KOPT-K1 (cell line): ENCODE results near the gene NRF1.
"Not testable (repeated sequence)": the region's sequence is repeated elsewhere in the genome, so short reads cannot be mapped to it uniquely, and the experiment has no call there.

ENCODE experiments used
- H3K27ac ChIP-seq: fragments of 200-600 bp; sonication (generic); 2 replicates; pipeline ENCODE4 v1.5.1; 2016; ENCODE audit warnings: antibody characterized with exemption, mild to moderate bottlenecking, low read depth, low read length; ENCODE audit not compliant: poor library complexity, severe bottlenecking
- H3K36me3 ChIP-seq: fragments of 200-600 bp; sonication (generic); 2 replicates; pipeline ENCODE4 v1.5.1; 2017; ENCODE audit warnings: antibody characterized with exemption, mild to moderate bottlenecking, low read length, moderate library complexity; ENCODE audit not compliant: insufficient read depth
- H3K9me3 ChIP-seq: fragments of 200-600 bp; sonication (generic); 2 replicates; pipeline ENCODE4 v1.5.1; 2017; ENCODE audit warnings: antibody characterized with exemption, low read length, mild to moderate bottlenecking; ENCODE audit not compliant: insufficient read depth, poor library complexity, severe bottlenecking

NRF1 gene

GRCh38 chr7:129650056-129650758 lies 38.7 kb downstream of the NRF1 start:
- no peak overlapping the region for H3K27ac ChIP-seq
- 0 out of 2 replicates have a peak, but pooled peaks cover 7% of the 10 kb centered on the region for H3K36me3 ChIP-seq
- no peaks in the 10 kb centered on the region for H3K9me3 ChIP-seq

DNA sequence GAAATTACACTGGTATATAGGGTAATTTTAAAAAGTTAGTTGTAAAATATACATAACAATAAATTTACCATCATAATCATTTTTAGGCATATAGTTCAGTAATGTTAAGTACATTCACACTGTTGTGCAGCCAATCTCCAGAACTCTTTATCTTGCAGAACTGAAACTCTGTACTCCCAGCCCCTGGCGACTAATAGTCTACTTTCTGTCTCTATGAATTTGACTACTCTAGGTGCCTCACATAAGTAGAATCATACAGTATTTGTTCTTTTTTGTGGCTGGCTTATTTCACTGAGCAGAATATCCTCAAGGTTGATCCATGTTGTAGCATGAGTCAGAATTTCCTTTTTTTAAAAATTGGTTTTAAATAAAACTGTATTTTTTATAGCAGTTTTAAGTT lies 41.4 kb downstream of the NRF1 start:
- no peak overlapping the region for H3K27ac ChIP-seq
- H3K36me3 ChIP-seq, result peaks cover 15% of the 10 kb centered on the region
- H3K9me3 ChIP-seq, result no peaks in the 10 kb centered on the region

- Histone ChIP-seq H3K9me3 (peaks cover 26% of the 10 kb centered on the region), H3K36me3 (peaks cover 44% of the 10 kb centered on the region), H3K27ac (no peak overlapping the region)
Measured at GRCh38 chr7:129655811-129656210, 44.3 kb downstream of the NRF1 start.

DNA sequence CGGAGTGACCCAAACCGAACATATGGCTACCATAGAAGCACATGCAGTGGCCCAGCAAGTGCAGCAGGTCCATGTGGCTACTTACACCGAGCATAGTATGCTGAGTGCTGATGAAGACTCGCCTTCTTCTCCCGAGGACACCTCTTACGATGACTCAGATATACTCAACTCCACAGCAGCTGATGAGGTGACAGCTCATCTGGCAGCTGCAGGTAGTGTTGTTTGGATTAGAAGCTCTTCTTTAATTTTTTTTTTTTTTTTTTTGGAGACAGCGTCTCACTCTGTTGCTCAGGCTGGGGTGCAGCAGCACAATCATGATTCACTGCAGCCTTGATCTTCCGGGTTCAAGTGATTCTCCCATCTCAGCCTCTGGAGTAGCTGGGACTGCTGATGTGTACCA lies 45.8 kb downstream of the NRF1 start:
- peaks cover 59% of the 10 kb centered on the region for H3K36me3 ChIP-seq

GRCh38 chr7:129659907-129660306 lies 48.4 kb downstream of the NRF1 start:
- H3K36me3 ChIP-seq, result peaks cover 61% of the 10 kb centered on the region
- not testable (repeated sequence) for H3K27ac ChIP-seq
- H3K9me3 ChIP-seq, result peaks cover 43% of the 10 kb centered on the region

More for the DNA sequence above, 45.8 kb downstream of the NRF1 start:
- Histone ChIP-seq H3K27ac (no peak overlapping the region), H3K9me3 (peaks cover 41% of the 10 kb centered on the region)

- peaks cover 43% of the 10 kb centered on the region for H3K9me3 ChIP-seq
- H3K36me3 ChIP-seq, result peaks cover 66% of the 10 kb centered on the region
- H3K27ac ChIP-seq, result no peak overlapping the region
Measured at GRCh38 chr7:129661645-129662182, 50.2 kb downstream of the NRF1 start.

GRCh38 chr7:129663240-129663639 lies 51.7 kb downstream of the NRF1 start:
- not testable (repeated sequence) for H3K27ac ChIP-seq
- Histone ChIP-seq H3K9me3 (peaks cover 41% of the 10 kb centered on the region), H3K36me3 (peaks cover 51% of the 10 kb centered on the region)

DNA sequence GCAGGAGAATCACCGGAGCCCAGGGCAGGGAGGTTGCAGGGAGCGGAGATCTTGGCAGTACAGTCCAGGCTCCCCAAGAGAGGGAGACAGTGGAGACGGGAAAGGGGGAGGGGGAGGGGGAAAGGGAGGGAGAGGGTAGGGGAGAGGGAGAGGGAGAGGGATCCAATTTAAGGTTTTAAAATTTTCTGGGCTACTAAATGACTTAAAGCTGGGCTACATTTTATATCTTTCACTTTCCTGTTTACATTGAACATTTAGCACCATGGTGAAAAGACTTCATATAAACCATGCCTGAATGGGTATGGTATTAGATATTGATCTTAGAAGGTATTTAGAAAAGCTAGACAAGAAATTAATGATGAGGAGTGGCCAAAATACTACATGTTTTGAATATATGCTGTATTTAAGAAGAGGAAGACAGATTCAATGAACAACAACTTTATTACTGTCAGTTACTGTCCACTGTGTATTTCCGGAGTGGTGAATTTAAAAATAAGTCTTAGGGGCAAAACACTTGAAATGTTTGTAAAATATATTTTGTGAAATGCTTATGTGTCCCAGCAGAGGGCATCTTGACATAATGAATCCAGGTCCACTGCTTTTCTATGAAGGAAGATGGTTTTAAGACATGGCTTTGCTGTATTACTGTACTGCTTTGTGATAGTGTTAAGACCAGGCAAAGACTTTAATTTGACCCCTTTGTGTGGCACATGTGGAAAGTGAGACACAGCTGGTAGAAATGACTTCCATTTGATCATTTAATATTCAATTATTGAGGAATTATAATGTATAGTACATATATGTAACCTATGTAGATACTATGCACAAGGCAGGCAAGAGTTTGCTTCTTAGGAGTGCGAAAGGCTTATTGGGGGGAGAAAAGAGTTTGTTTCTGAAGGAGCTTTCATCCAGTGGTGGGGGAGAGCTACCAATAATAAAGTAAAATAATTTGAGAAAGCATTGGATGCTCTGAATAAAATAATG lies 52.8 kb downstream of the NRF1 start:
- H3K9me3 ChIP-seq, result peaks cover 32% of the 10 kb centered on the region
- H3K36me3 ChIP-seq, result peaks cover 40% of the 10 kb centered on the region
- H3K27ac ChIP-seq, result no peak overlapping the region

- peaks cover 26% of the 10 kb centered on the region for H3K9me3 ChIP-seq
- no peak overlapping the region for H3K27ac ChIP-seq
- peaks cover 34% of the 10 kb centered on the region for H3K36me3 ChIP-seq
Measured at GRCh38 chr7:129665013-129665401, 53.5 kb downstream of the NRF1 start.

GRCh38 chr7:129667116-129667515 lies 55.6 kb downstream of the NRF1 start:
- no peak overlapping the region for H3K27ac ChIP-seq
- peaks cover 4% of the 10 kb centered on the region for H3K9me3 ChIP-seq
- H3K36me3 ChIP-seq, result peaks cover 30% of the 10 kb centered on the region

- Histone ChIP-seq H3K36me3 (peaks cover 30% of the 10 kb centered on the region), H3K9me3 (peaks cover under 1% of the 10 kb centered on the region), H3K27ac (no peak overlapping the region)
Measured at GRCh38 chr7:129667551-129667950, 56.0 kb downstream of the NRF1 start.

DNA sequence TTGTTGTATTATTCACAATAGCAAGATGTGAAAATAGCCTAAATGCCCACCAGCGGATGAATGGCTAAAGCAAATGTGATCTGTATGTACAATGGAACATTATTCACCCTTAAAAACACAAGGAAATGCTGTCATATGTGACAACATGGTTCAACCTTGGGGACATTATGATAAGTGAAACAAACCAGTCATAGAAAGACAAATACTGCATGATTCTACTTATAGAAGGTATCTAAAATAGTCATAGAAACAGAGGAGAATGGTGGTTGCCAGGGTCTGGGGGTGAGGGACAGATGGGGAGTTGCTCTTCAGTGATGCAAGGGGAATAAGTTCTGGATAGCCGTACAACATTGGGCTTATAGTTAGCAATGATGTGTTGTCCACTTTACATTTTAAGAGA lies 58.4 kb downstream of the NRF1 start:
- Histone ChIP-seq H3K36me3 (peaks cover 51% of the 10 kb centered on the region), H3K9me3 (peaks cover 13% of the 10 kb centered on the region), H3K27ac (no peak overlapping the region)

GRCh38 chr7:129670656-129671055 lies 59.1 kb downstream of the NRF1 start:
- Histone ChIP-seq H3K36me3 (peaks cover 52% of the 10 kb centered on the region), H3K27ac (no peak overlapping the region), H3K9me3 (peaks cover 20% of the 10 kb centered on the region)

GRCh38 chr7:129671266-129671665 lies 59.7 kb downstream of the NRF1 start:
- H3K27ac ChIP-seq, result no peak overlapping the region
- H3K9me3 ChIP-seq, result peaks cover 23% of the 10 kb centered on the region
- H3K36me3 ChIP-seq, result peaks cover 56% of the 10 kb centered on the region

DNA sequence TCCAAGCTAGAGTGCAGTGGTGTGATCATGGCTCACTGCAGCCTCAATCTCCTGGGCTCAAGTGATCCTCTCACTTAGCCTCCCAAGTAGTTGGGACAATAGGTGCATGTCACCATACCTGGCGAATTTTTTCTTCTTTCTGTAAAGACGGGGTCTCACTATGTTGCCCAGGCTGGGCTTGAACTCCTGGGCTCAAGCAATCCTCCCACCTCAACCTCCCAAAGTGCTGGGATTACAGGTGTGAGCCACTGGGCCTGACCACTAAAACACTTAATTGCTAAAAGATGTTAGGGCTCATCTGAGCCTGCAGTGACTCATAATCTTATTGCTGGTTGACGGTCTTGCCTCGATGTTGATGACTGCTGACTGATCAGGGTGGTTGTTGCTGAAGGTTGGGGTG lies 63.0 kb downstream of the NRF1 start:
- H3K36me3 ChIP-seq, result peaks cover 87% of the 10 kb centered on the region
- H3K27ac ChIP-seq, result not testable (repeated sequence)
- peaks cover 23% of the 10 kb centered on the region for H3K9me3 ChIP-seq
